Femur (tissue), 1 donor: ENCODE results near the gene RHAG.
"Not testable (repeated sequence)": the region's sequence is repeated elsewhere in the genome, so short reads cannot be mapped to it uniquely, and the experiment has no call there.

Experiments
- DNase-seq: peaks from one replicate; pipeline ENCODE4 v3.0.0-alpha.2; 2017

The RHAG gene

GRCh38 chr6:49636713-49637349 lies at the start of gene RHAG:
Gene RHAG, minus strand, starts transcription at chr6:49636839. Its CDS starts 27 bp downstream, at chr6:49636812.
- no peak for DNase-seq

- no peak for DNase-seq
Observed at GRCh38 chr6:49676671-49677281, 40.1 kb upstream of the RHAG start.

- no peak for DNase-seq
Observed at GRCh38 chr6:49675816-49676215, 39.2 kb upstream of the RHAG start.

- no peak for DNase-seq
Observed at GRCh38 chr6:49668083-49668511, 31.5 kb upstream of the RHAG start.

- no peak for DNase-seq
Observed at GRCh38 chr6:49666930-49667757, 30.5 kb upstream of the RHAG start.

- no peak for DNase-seq
Observed at GRCh38 chr6:49666480-49666879, 29.8 kb upstream of the RHAG start.

- DNase-seq = no peak
Observed at GRCh38 chr6:49664817-49665216, 28.2 kb upstream of the RHAG start.

GRCh38 chr6:49664054-49664453 lies 27.4 kb upstream of the RHAG start:
- DNase-seq = not testable (repeated sequence)

GRCh38 chr6:49662892-49663261 lies 26.2 kb upstream of the RHAG start:
- no peak for DNase-seq

GRCh38 chr6:49662231-49662891 lies 25.7 kb upstream of the RHAG start:
- no peak for DNase-seq

GRCh38 chr6:49653942-49654341 lies 17.3 kb upstream of the RHAG start:
- DNase-seq = no peak

- DNase-seq = no peak
Observed at GRCh38 chr6:49653438-49653837, 16.8 kb upstream of the RHAG start.

GRCh38 chr6:49651239-49651638 lies 14.6 kb upstream of the RHAG start:
- no peak for DNase-seq

- DNase-seq = no peak
Observed at GRCh38 chr6:49649988-49650387, 13.3 kb upstream of the RHAG start.

- no peak for DNase-seq
Observed at GRCh38 chr6:49648036-49648435, 11.4 kb upstream of the RHAG start.

- no peak for DNase-seq
Observed at GRCh38 chr6:49647476-49647875, 10.8 kb upstream of the RHAG start.

GRCh38 chr6:49646942-49647341 lies 10.3 kb upstream of the RHAG start:
- no peak for DNase-seq

- DNase-seq = no peak
Observed at GRCh38 chr6:49646130-49646824, 9.6 kb upstream of the RHAG start.

GRCh38 chr6:49645139-49645538 lies 8.5 kb upstream of the RHAG start:
- DNase-seq = no peak

GRCh38 chr6:49639177-49639817 lies 2.7 kb upstream of the RHAG start:
- DNase-seq = no peak

GRCh38 chr6:49637350-49637731 lies 702 bp upstream of the RHAG start:
- DNase-seq = no peak

- DNase-seq = no peak
Observed at GRCh38 chr6:49635978-49636712, 494 bp downstream of the RHAG start.
